Astrocyte of the cerebellum (primary cell): ENCODE data around the gene XPOT.
"Not testable (repeated sequence)": the region's sequence is repeated elsewhere in the genome, so short reads cannot be mapped to it uniquely, and the experiment has no call there.

Source experiments
- DNase-seq: peaks from one replicate; pipeline ENCODE4 v3.0.0-alpha.2; 2011; ENCODE audit warnings: low read depth
- H3K4me3 ChIP-seq: 2 replicates; pipeline ENCODE4 v1.5.1; 2011; ENCODE audit warnings: mild to moderate bottlenecking, low read depth, low read length, moderate library complexity
- in situ Hi-C: cut with HindIII; loops from 2 replicates; pipeline ENCODE4 v1.10.0; 2017; ENCODE audit warnings: low sequenced_read_pairs
- TF ChIP-seq, protein P1 (sequence below): IDR thresholded peaks from 2 replicates; pipeline ENCODE4 v1.5.1; 2012; ENCODE audit warnings: low read length, low read depth, moderate library complexity, mild to moderate bottlenecking; ENCODE audit errors: missing control alignments

The XPOT gene, protein sequence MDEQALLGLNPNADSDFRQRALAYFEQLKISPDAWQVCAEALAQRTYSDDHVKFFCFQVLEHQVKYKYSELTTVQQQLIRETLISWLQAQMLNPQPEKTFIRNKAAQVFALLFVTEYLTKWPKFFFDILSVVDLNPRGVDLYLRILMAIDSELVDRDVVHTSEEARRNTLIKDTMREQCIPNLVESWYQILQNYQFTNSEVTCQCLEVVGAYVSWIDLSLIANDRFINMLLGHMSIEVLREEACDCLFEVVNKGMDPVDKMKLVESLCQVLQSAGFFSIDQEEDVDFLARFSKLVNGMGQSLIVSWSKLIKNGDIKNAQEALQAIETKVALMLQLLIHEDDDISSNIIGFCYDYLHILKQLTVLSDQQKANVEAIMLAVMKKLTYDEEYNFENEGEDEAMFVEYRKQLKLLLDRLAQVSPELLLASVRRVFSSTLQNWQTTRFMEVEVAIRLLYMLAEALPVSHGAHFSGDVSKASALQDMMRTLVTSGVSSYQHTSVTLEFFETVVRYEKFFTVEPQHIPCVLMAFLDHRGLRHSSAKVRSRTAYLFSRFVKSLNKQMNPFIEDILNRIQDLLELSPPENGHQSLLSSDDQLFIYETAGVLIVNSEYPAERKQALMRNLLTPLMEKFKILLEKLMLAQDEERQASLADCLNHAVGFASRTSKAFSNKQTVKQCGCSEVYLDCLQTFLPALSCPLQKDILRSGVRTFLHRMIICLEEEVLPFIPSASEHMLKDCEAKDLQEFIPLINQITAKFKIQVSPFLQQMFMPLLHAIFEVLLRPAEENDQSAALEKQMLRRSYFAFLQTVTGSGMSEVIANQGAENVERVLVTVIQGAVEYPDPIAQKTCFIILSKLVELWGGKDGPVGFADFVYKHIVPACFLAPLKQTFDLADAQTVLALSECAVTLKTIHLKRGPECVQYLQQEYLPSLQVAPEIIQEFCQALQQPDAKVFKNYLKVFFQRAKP

DNA sequence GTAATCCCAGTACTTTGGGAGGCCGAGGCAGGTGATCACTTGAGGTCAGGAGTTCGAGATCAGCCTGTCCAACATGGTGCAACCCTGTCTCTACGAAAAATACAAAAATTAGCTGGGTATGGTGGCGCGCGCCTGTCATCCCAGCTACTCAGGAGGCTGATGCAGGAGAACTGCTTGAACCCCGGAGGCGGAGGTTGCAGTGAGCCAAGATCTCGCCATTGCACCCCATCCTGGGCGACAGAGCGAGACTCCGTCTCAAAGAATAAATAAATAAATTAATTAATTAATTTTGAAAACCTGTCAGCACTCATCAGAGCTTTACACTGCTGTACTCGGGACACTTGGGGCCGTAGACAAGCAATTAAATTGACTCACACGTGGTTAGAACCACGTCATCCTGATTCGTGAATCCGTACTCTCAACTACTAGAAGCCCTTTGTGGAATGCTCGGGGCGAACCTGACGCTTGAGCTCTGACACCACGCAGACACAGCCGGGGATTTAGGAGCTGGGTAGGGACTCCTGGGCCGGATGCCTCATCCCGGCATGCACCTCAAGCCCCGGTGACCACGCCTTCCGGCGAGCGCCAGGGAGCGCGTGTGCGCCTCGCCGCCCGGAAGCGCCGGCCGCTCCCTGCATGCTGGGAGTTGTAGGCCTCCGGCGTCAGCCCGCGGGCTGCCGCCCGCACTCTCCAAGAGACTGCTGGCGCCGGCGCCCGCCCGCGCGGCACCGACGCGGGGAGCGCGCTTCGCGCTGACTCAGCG is at the start of gene XPOT:
XPOT (plus strand) TSS at position 686 of the 763 bp plus-strand sequence. CDS start 5,644 bp downstream, outside the sequence.
- peak; percentile 94 for DNase-seq
- in situ Hi-C loops = no loop called here
- TF ChIP-seq, protein P1, sequence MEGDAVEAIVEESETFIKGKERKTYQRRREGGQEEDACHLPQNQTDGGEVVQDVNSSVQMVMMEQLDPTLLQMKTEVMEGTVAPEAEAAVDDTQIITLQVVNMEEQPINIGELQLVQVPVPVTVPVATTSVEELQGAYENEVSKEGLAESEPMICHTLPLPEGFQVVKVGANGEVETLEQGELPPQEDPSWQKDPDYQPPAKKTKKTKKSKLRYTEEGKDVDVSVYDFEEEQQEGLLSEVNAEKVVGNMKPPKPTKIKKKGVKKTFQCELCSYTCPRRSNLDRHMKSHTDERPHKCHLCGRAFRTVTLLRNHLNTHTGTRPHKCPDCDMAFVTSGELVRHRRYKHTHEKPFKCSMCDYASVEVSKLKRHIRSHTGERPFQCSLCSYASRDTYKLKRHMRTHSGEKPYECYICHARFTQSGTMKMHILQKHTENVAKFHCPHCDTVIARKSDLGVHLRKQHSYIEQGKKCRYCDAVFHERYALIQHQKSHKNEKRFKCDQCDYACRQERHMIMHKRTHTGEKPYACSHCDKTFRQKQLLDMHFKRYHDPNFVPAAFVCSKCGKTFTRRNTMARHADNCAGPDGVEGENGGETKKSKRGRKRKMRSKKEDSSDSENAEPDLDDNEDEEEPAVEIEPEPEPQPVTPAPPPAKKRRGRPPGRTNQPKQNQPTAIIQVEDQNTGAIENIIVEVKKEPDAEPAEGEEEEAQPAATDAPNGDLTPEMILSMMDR = no peak
- peak within 1 kb of the TSS; percentile 88 for H3K4me3 ChIP-seq

GRCh38 chr12:64356209-64356608 is 48.0 kb upstream of the XPOT start:
- H3K4me3 ChIP-seq, in situ Hi-C loops, DNase-seq: not testable (repeated sequence)

DNA sequence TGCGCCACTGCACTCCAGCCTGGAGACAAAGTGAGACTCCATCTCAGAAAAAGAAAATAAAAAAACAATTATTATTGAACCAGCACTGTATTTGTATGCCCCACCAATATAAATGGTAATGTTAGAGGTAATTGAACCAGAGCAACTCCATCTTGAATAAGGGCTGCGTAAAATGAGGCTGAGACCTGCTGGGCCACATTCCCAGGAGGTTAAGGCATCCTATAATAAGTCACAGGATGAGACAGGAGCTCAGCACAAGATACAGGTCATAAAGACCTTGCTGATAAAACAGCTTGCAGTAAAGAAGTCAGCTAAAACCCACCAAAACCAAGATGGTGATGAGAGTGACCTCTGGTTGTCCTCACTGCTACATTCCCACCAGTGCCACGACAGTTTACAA is 43.0 kb upstream of the XPOT start:
- DNase-seq, in situ Hi-C loops, H3K4me3 ChIP-seq: not testable (repeated sequence)

DNA sequence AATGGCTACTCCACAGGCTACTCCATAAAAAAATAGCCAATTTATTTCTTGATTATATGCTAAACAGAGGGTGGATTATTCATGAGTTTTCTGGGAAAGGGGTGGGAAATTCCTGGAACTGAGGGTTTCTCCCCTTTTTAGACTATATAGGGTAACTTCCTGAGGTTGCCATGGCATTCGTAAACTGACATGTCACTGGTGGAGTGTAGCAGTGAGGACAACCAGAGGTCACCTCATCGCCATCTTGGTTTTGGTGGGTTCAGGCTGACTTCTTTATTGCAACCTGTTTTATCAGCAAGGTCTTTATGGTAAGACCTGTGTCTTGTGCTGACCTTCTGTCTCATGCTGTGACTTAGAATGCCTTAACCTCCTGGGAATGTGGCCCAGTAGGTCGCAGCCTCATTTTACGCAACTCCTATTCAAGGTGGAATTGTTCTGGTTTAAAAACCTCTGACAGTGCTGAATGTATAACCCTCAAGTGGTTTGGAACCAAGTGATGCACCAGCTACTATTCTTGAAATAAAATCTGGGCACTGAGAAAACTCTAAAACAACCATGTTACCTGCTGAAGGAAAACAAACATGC is 41.4 kb upstream of the XPOT start:
- no peak overlapping the region for H3K4me3 ChIP-seq
- TF ChIP-seq, protein P1 = no peak
- no peak for DNase-seq
- in situ Hi-C loops = no loop called here

GRCh38 chr12:64383675-64384074 is 20.5 kb upstream of the XPOT start:
- no peak for DNase-seq
- no peak overlapping the region for H3K4me3 ChIP-seq
- TF ChIP-seq, protein P1 = no peak
- in situ Hi-C loops = no loop called here

- DNase-seq = no peak
- TF ChIP-seq, protein P1 = no peak
- in situ Hi-C loops = no loop called here
- H3K4me3 ChIP-seq = no peak overlapping the region
Measured at GRCh38 chr12:64385019-64385418, 19.2 kb upstream of the XPOT start.

DNA sequence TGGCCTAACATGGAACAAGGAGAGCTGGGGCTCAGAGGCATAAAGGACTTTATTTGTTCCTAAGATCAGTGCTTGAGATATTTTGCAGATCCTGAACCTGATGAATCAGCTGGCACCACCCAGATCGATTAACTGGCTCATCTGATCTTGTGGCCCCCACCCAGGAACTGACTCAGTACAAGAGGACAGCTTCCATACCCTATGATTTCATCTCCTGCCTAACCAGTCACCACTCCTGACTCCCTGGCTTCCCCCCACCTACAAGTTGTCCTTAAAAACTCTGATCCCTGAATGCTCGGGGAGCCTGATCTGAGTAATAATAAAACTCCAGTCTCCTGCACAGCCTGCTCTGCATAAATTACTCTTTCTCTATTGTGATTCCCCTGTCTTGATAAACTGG is 18.7 kb upstream of the XPOT start:
- in situ Hi-C loops = no loop called here
- no peak for DNase-seq
- TF ChIP-seq, protein P1 = no peak
- no peak overlapping the region for H3K4me3 ChIP-seq
